ENCODE data around the gene TOMM22.
A peak's percentile ranks its signal among the peaks of the same experiment; 100 is the strongest.

TOMM22 gene

DNA sequence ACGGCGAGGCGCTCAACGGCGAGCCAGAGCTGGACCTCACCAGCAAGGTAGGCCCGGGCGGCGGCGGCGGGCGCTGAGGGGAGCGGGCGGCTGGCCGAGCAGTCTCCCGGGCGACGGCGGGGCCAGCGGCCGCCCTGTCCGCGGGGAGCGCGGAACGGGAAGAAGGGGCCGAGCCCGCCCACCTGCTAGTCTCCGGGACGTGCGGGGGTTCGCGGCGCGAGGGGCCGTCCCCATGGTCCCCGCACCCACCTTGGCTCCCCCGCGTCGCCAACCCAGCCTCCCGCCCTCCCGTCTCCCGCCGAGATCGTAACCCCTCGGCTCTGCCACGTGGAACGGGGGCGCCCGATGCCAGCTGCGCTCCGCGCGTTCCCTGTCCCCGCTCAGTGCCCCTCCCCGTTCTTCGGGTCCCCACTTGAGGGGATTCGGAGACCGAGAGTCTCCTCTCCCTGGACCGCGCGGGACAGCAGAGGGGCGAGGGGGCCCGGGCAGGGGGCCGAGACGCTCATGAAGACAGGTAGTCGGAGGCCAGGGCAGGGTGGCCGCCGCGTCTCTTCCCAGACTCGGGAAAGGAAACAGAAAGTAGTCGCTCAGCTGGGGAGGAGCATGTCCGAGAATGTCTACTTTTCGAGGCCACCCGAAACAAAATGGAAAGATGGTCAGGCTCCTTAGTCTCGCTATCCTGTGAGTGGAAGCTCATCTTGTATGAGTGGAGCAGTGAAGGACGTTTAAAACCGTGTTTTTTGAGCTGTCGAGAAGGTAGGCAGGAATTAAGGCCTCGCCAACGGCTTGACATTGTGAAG lies 24.5 kb downstream of the TOMM22 start:
- H3K4me1 ChIP-seq (ENCODE audit: control insufficient read depth, insufficient read depth, low read length, unreplicated experiment) = peaks cover 19% of the 10 kb centered on the region

DNA sequence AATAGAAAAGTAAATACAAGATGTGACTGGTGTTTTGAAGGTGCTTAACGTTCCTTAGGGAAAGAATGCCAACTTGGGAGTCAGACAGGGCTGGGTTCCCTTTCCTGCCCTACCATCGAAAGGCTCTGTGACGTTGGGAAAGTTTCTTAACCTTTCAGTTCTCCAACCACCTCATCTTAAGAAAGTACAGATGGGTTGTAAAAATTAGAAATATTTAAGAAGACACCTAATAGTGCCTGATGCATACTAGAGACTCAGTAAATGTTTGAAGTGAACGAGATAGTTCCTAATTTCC lies 25.1 kb downstream of the TOMM22 start:
- peaks cover 55% of the 10 kb centered on the region for H3K79me2 ChIP-seq (ENCODE audit: control insufficient read depth, insufficient read depth, low read length, unreplicated experiment)

More for the DNA sequence above, 24.5 kb downstream of the TOMM22 start:
- Histone ChIP-seq H3K79me2 (ENCODE audit: control insufficient read depth, insufficient read depth, low read length, unreplicated experiment) (peaks cover 52% of the 10 kb centered on the region), H2AFZ (ENCODE audit: low read length, unreplicated experiment) (no peak overlapping the region), H3K4me3 (ENCODE audit: low read depth, low read length) (peak overlapping the region; percentile 89), H3K27me3 (ENCODE audit: insufficient read depth, low read length) (no peaks in the 10 kb centered on the region), H3K36me3 (ENCODE audit: insufficient read depth, low read length) (no peaks in the 10 kb centered on the region), H3K27ac (ENCODE audit: low read depth, low read length) (peak overlapping the region; percentile 76)

DNA sequence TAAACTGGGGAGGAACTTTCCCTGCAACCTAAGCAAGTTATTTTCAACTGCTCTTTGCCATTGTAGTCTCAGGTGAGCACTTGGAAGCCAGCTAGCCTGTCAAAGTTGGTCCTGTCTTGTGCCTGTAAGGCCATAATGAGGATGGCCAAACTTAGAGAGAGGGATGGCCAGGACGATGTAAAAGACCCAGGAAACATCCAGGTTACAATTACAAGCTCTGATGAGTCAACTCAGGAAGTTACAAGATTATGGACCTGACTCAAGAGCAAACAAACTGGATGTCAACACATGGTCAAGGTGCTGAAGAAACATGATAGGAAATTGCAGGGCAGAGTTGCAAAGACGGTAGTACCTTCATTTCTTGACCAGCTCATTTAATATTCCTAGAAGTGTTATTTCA lies 25.6 kb downstream of the TOMM22 start:
- peaks cover 16% of the 10 kb centered on the region for H3K4me1 ChIP-seq (ENCODE audit: control insufficient read depth, insufficient read depth, low read length, unreplicated experiment)
- H2AFZ ChIP-seq (ENCODE audit: low read length, unreplicated experiment) = no peak overlapping the region
- no peaks in the 10 kb centered on the region for H3K27me3 ChIP-seq (ENCODE audit: insufficient read depth, low read length)
- H3K4me3 ChIP-seq (ENCODE audit: low read depth, low read length) = peak overlapping the region; percentile 89
- no peaks in the 10 kb centered on the region for H3K36me3 ChIP-seq (ENCODE audit: insufficient read depth, low read length)
- peak overlapping the region; percentile 76 for H3K27ac ChIP-seq (ENCODE audit: low read depth, low read length)
- H3K79me2 ChIP-seq (ENCODE audit: control insufficient read depth, insufficient read depth, low read length, unreplicated experiment) = peaks cover 60% of the 10 kb centered on the region

More for the DNA sequence above, 25.1 kb downstream of the TOMM22 start:
- Histone ChIP-seq H3K4me1 (ENCODE audit: control insufficient read depth, insufficient read depth, low read length, unreplicated experiment) (peaks cover 16% of the 10 kb centered on the region), H3K27ac (ENCODE audit: low read depth, low read length) (peak overlapping the region; percentile 76), H3K36me3 (ENCODE audit: insufficient read depth, low read length) (no peaks in the 10 kb centered on the region), H3K27me3 (ENCODE audit: insufficient read depth, low read length) (no peaks in the 10 kb centered on the region), H2AFZ (ENCODE audit: low read length, unreplicated experiment) (no peak overlapping the region), H3K4me3 (ENCODE audit: low read depth, low read length) (peak overlapping the region; percentile 89)

DNA sequence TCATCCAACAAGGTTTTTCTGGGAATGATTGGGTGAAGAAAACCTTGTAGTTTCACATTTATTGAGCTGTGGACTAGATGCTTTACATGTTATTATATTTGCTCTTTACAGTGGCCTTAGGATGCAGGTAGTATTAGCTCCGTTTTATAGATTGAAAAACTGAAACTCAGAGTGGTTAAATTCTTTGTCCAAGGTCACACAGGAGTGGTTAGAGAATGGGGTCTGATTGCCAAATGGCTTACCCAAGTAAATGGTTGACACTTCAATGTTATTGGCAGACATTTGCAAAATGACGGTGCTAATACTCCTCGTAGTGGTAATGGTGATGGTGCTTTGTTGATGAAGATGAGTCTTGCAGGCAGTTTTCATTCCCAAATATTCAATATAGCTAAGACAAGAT lies 26.2 kb downstream of the TOMM22 start:
- peaks cover 16% of the 10 kb centered on the region for H3K4me1 ChIP-seq (ENCODE audit: control insufficient read depth, insufficient read depth, low read length, unreplicated experiment)
- H3K36me3 ChIP-seq (ENCODE audit: insufficient read depth, low read length) = no peaks in the 10 kb centered on the region
- no peak overlapping the region for H3K27ac ChIP-seq (ENCODE audit: low read depth, low read length)
- H3K4me3 ChIP-seq (ENCODE audit: low read depth, low read length) = peak overlapping the region; percentile 89
- H3K79me2 ChIP-seq (ENCODE audit: control insufficient read depth, insufficient read depth, low read length, unreplicated experiment) = peaks cover 67% of the 10 kb centered on the region
- no peak overlapping the region for H2AFZ ChIP-seq (ENCODE audit: low read length, unreplicated experiment)
- no peaks in the 10 kb centered on the region for H3K27me3 ChIP-seq (ENCODE audit: insufficient read depth, low read length)

DNA sequence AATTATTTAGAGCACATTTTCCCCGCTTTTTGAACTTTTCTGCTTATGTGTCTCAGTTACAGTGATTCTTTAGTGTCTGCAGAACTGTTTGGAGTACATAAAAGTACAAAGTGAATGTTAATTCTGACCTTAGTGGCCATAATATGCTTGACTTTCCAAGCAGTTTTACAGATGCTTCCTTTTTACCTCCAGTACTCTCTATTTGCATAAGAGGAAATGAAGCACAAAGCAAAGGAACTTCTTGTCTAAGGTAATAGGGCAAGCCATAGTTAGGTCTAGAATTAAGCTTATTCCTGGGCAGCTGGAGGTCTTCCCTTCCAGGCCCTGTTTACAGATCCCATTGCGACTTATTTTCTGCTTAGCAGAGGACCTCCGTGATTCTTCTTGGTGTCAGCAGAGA lies 27.5 kb downstream of the TOMM22 start:
- Histone ChIP-seq H3K4me3 (ENCODE audit: low read depth, low read length) (no peak overlapping the region), H3K36me3 (ENCODE audit: insufficient read depth, low read length) (no peaks in the 10 kb centered on the region), H3K27me3 (ENCODE audit: insufficient read depth, low read length) (no peaks in the 10 kb centered on the region), H3K79me2 (ENCODE audit: control insufficient read depth, insufficient read depth, low read length, unreplicated experiment) (peaks cover 76% of the 10 kb centered on the region), H3K4me1 (ENCODE audit: control insufficient read depth, insufficient read depth, low read length, unreplicated experiment) (peaks cover 16% of the 10 kb centered on the region), H2AFZ (ENCODE audit: low read length, unreplicated experiment) (no peak overlapping the region), H3K27ac (ENCODE audit: low read depth, low read length) (no peak overlapping the region)

DNA sequence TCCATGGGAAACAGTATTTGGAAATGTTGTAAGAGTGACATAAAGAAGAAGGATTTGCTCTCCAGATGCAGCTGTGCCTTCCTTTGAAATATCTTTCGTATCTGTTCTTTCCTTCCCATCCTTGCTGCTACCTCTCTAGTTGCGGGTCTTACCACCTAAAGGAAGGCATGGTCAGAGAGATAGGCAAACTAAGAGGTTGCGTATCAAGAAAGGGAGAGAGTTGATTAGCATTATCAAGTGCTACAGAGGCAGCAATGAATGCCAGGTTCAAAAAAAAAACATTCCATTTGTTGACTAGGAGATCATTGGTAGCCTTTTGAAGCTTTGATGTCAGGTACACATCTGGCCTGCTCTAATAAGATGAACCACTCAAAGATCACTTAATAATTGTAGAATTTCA lies 28.6 kb downstream of the TOMM22 start:
- H3K36me3 ChIP-seq (ENCODE audit: insufficient read depth, low read length) = no peaks in the 10 kb centered on the region
- H3K4me1 ChIP-seq (ENCODE audit: control insufficient read depth, insufficient read depth, low read length, unreplicated experiment) = peaks cover 10% of the 10 kb centered on the region
- peaks cover 82% of the 10 kb centered on the region for H3K79me2 ChIP-seq (ENCODE audit: control insufficient read depth, insufficient read depth, low read length, unreplicated experiment)
- H3K27ac ChIP-seq (ENCODE audit: low read depth, low read length) = no peak overlapping the region
- H2AFZ ChIP-seq (ENCODE audit: low read length, unreplicated experiment) = no peak overlapping the region
- H3K4me3 ChIP-seq (ENCODE audit: low read depth, low read length) = no peak overlapping the region
- no peaks in the 10 kb centered on the region for H3K27me3 ChIP-seq (ENCODE audit: insufficient read depth, low read length)

DNA sequence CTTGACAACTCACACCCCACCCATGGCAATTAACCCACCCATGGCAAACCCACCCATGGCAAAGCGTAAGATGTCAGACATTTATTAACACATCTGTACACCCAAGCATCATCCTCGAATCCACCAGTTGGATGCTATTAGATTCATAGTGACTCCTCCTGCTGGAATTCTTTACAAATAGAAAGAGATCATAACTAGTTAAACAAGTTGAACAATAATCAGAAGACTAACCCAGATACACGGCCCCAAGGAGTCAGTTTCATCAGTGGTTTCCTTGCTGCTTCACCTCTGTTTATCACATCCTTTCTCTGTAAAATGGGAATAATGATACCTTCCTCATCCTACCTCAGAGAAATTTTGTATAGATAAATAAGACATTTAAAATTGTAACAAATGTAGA lies 29.1 kb downstream of the TOMM22 start:
- Histone ChIP-seq H3K4me3 (ENCODE audit: low read depth, low read length) (no peak overlapping the region), H3K36me3 (ENCODE audit: insufficient read depth, low read length) (no peaks in the 10 kb centered on the region), H3K4me1 (ENCODE audit: control insufficient read depth, insufficient read depth, low read length, unreplicated experiment) (peaks cover 10% of the 10 kb centered on the region), H2AFZ (ENCODE audit: low read length, unreplicated experiment) (no peak overlapping the region), H3K27ac (ENCODE audit: low read depth, low read length) (no peak overlapping the region), H3K79me2 (ENCODE audit: control insufficient read depth, insufficient read depth, low read length, unreplicated experiment) (peaks cover 85% of the 10 kb centered on the region), H3K27me3 (ENCODE audit: insufficient read depth, low read length) (no peaks in the 10 kb centered on the region)

DNA sequence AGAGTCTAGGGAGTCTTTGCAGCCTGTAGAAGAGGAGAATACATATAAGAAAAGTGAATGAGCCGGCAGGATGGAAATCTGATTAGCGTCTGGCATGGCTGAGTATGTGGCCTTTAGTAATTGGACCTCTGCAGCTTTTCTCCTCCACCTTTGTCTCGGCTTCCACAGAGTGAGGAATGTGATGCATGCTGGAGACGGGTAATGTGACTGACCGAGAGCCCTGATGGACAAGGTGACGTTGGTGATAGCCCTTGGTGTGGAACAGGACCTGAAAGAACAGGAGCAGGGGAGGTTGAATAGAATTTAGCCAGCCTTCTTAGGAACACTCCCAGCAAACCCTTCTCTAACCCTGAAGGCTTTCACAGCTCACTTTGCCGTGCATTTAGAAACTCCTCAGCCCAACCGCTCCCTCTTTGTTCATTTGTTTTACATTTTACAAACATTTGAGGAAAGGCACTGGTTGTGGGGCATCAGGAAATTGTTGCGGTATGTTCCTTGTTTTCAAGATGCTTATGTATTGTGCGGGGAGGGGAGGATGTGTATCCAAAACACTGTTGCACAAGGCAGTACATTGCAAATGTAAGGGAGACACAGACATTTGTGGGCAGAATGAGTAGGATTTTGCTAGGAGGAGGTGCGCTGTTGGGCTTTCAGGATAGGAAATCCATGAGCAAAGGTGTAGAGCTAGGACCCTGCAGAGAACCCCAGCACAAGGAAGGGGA lies 30.9 kb downstream of the TOMM22 start:
- H3K27me3 ChIP-seq (ENCODE audit: insufficient read depth, low read length) = no peaks in the 10 kb centered on the region
- no peaks in the 10 kb centered on the region for H3K36me3 ChIP-seq (ENCODE audit: insufficient read depth, low read length)
- peaks cover 7% of the 10 kb centered on the region for H3K4me1 ChIP-seq (ENCODE audit: control insufficient read depth, insufficient read depth, low read length, unreplicated experiment)
- peaks cover 72% of the 10 kb centered on the region for H3K79me2 ChIP-seq (ENCODE audit: control insufficient read depth, insufficient read depth, low read length, unreplicated experiment)
- H3K4me3 ChIP-seq (ENCODE audit: low read depth, low read length) = no peak overlapping the region
- H2AFZ ChIP-seq (ENCODE audit: low read length, unreplicated experiment) = no peak overlapping the region
- H3K27ac ChIP-seq (ENCODE audit: low read depth, low read length) = no peak overlapping the region

DNA sequence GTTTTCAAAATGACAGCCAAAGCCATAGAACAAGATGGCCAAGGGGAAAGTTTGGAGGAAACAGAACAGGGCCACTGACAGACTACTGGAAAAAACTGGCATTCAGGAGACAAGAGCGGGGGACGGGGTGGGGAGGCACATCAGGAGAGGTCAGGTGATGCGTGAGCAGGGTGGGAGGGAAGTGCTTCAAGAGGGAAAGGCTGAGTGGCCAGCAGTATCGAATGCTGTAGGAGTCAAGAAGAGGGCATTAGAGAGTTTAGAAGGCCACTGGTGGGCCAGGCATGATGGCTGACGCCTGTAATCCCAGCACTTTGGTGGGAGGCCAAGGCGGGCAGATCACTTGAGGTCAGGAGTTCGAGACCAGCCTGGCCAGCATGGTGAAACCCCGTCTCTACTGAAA lies 32.2 kb downstream of the TOMM22 start:
- Histone ChIP-seq H3K79me2 (ENCODE audit: control insufficient read depth, insufficient read depth, low read length, unreplicated experiment) (peaks cover 59% of the 10 kb centered on the region), H3K27ac (ENCODE audit: low read depth, low read length) (no peak overlapping the region), H3K27me3 (ENCODE audit: insufficient read depth, low read length) (no peaks in the 10 kb centered on the region), H2AFZ (ENCODE audit: low read length, unreplicated experiment) (no peak overlapping the region), H3K4me1 (ENCODE audit: control insufficient read depth, insufficient read depth, low read length, unreplicated experiment) (peaks cover 9% of the 10 kb centered on the region), H3K4me3 (ENCODE audit: low read depth, low read length) (no peak overlapping the region), H3K36me3 (ENCODE audit: insufficient read depth, low read length) (no peaks in the 10 kb centered on the region)

DNA sequence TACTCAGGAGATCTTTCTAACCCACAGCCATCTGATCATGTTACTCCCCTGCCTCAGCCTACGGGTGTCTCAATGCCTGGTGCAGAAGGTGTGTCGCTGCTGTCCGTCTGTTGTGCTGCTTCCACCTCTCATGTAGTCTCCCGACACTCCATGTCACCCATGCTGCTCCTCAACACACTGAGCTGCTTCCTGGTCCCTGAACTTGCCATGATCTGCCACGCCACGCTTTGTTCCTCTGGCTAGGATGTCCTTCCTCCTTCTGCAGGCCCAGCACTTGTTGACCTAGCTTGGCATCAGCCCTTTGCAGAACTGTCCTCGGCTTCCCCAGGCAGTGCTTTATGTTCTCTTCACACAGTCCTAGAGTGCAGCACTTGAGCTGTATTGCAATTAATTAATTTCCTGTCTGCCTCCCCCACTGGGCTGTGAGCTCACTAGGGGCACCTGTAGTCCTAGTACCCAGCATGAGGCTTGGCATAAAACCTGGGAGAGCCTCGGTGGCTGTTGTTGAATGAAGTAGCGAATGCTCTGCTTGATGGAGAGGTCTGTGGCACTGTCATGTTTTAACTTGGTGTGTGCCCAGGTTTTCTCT lies 33.5 kb downstream of the TOMM22 start:
- Histone ChIP-seq H2AFZ (ENCODE audit: low read length, unreplicated experiment) (no peak overlapping the region), H3K27me3 (ENCODE audit: insufficient read depth, low read length) (no peaks in the 10 kb centered on the region), H3K4me1 (ENCODE audit: control insufficient read depth, insufficient read depth, low read length, unreplicated experiment) (peaks cover 9% of the 10 kb centered on the region), H3K79me2 (ENCODE audit: control insufficient read depth, insufficient read depth, low read length, unreplicated experiment) (peaks cover 51% of the 10 kb centered on the region), H3K4me3 (ENCODE audit: low read depth, low read length) (no peak overlapping the region), H3K36me3 (ENCODE audit: insufficient read depth, low read length) (no peaks in the 10 kb centered on the region), H3K27ac (ENCODE audit: low read depth, low read length) (no peak overlapping the region)
